Spinal cord (tissue), 10 donors: ENCODE results near the gene PTPRQ. TPM values are rescaled to one million over a fixed set of nuclear protein-coding genes. Genes with fewer than 3 reads are reported as not detected.
A peak's percentile ranks its signal among the peaks of the same experiment; 100 is the strongest.

Experiments used
- DNase-seq, 6 donors: peaks; one replicate each; pipeline versions ENCODE4 v3.0.0 to v3.0.0-alpha.2; 2013 to 2015; ENCODE audit warnings: low spot score in 6 of 6, low read depth in 4 of 6
- H3K27ac ChIP-seq: one replicate; pipeline ENCODE4 v1.5.1; 2013; ENCODE audit warnings: low read depth, low read length, control low read depth
- H3K27me3 ChIP-seq: one replicate; pipeline ENCODE4 v1.6.1; 2013; ENCODE audit warnings: low read length; ENCODE audit not compliant: control insufficient read depth, insufficient read depth
- H3K36me3 ChIP-seq: one replicate; pipeline ENCODE4 v1.6.1; 2013; ENCODE audit warnings: low read length; ENCODE audit not compliant: control insufficient read depth, insufficient read depth
- H3K4me1 ChIP-seq: one replicate; pipeline ENCODE4 v1.6.1; 2013; ENCODE audit warnings: low read length; ENCODE audit not compliant: control insufficient read depth, insufficient read depth
- H3K4me3 ChIP-seq: one replicate; pipeline ENCODE4 v1.5.1; 2013; ENCODE audit warnings: low read depth, low read length, control low read depth
- H3K9me3 ChIP-seq: one replicate; pipeline ENCODE4 v1.6.1; 2013; ENCODE audit warnings: low read length; ENCODE audit not compliant: control insufficient read depth, insufficient read depth
- WGBS: methylation state at CpG from one replicate; pipeline ENCODE4 v1.1.5; 2013; ENCODE audit warnings: missing lambda C conversion rate; ENCODE audit not compliant: insufficient coverage; 5-methylcytosine and 5-hydroxymethylcytosine counted together
- polyA plus RNA-seq, 2 donors: library from polyadenylated mRNA; unstranded; fragments of 120-200 nt; gene quantifications; one replicate each; pipeline ENCODE4 v1.2.1, GENCODE V29; 2013; ENCODE audit not compliant: insufficient read length in 2 of 2
- total RNA-seq, 2 donors: library from RNA; depleted of rRNA in 1 of 2; stranded (reverse); fragments of 120-200 nt in 1 of 2; fragments of >200 nt in 1 of 2; gene quantifications; one replicate each; pipeline versions ENCODE4 v1.2.3 to v1.2.4, GENCODE V29; 2013 to 2014
- donor health status: healthy.

Gene PTPRQ
- total and polyA plus RNA-seq, 4 donors, result 0.99 to 1.7 (median 1.3) TPM

DNA sequence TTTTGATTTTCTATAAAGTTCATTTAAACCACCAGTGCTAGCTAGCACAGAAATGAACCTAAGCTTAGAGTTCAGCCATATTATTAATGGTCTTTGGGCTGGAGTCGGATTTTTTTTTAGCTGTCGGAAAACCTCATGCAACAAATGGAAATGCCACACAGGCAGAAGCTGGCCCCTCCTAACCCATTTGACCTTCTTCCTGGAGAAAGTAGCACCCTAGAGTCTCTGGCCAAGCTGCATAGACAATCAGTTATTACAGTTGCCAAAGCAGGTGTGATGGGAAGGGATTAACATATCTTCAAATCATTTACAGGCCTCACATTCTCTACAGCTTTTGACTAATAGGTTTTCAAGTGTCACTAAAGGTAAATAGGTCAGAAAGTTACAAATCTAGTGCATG lies 49.4 kb downstream of the PTPRQ start:
- WGBS, result no CpG with 5 or more reads among the region's 2 CpGs
- Histone ChIP-seq H3K36me3 (no peaks in the 10 kb centered on the region), H3K27ac (no peak overlapping the region), H3K9me3 (no peaks in the 10 kb centered on the region), H3K27me3 (no peaks in the 10 kb centered on the region), H3K4me3 (no peak overlapping the region), H3K4me1 (no peaks in the 10 kb centered on the region)
- no peak for DNase-seq

- H3K4me1 ChIP-seq, result no peaks in the 10 kb centered on the region
- DNase-seq, result no peak
- H3K9me3 ChIP-seq, result no peaks in the 10 kb centered on the region
- H3K4me3 ChIP-seq, result no peak overlapping the region
- no peaks in the 10 kb centered on the region for H3K36me3 ChIP-seq
- no CpG with 5 or more reads among the region's 1 CpG for WGBS
- H3K27ac ChIP-seq, result no peak overlapping the region
- no peaks in the 10 kb centered on the region for H3K27me3 ChIP-seq
Observed at GRCh38 chr12:80494836-80495235, 50.8 kb downstream of the PTPRQ start.

DNA sequence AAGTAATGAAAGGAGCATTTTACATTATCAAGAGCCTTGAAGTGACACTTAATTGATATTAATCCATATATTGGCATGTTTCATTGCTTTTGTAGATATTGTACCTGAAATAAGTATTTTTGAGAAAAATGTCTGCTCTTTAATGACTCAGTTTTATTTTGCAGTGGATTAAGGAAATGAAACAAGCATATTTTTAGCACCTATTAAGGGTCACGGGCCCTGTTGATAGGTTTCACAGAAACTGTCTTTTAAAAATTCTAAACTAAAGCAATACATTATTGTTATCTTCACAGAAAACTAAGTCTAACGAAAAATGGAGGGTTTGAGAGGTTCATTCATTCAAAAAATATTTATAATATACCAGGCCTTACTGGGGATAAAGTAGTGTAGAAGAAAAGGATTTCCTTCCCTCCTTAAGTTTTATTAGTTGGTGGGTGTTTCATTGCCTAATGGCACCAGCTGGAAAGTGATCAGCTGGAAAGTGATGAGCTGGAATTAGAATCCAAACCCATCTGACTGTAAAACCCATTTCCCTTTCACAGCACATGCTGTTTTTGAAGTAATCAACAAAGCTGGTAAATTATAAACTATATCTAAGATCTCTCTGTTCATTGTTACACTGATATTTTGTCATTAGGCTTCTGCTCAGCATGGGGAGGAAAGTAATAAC lies 54.2 kb downstream of the PTPRQ start:
- no peaks in the 10 kb centered on the region for H3K9me3 ChIP-seq
- DNase-seq, result peak in 1 of 6 donors; percentile 28
- H3K27ac ChIP-seq, result no peak overlapping the region
- H3K36me3 ChIP-seq, result no peaks in the 10 kb centered on the region
- H3K27me3 ChIP-seq, result no peaks in the 10 kb centered on the region
- no CpG with 5 or more reads among the region's 2 CpGs for WGBS
- H3K4me1 ChIP-seq, result no peaks in the 10 kb centered on the region
- H3K4me3 ChIP-seq, result no peak overlapping the region

- no peaks in the 10 kb centered on the region for H3K4me1 ChIP-seq
- no peaks in the 10 kb centered on the region for H3K36me3 ChIP-seq
- no peak overlapping the region for H3K4me3 ChIP-seq
- WGBS, result no CpG with 5 or more reads among the region's 2 CpGs
- H3K9me3 ChIP-seq, result no peaks in the 10 kb centered on the region
- H3K27ac ChIP-seq, result no peak overlapping the region
- DNase-seq, result no peak
- H3K27me3 ChIP-seq, result no peaks in the 10 kb centered on the region
Observed at GRCh38 chr12:80504389-80505163, 60.5 kb downstream of the PTPRQ start.

- Histone ChIP-seq H3K36me3 (no peaks in the 10 kb centered on the region), H3K27ac (no peak overlapping the region), H3K27me3 (no peaks in the 10 kb centered on the region), H3K9me3 (no peaks in the 10 kb centered on the region), H3K4me1 (peaks cover 6% of the 10 kb centered on the region), H3K4me3 (no peak overlapping the region)
- WGBS, result no CpG with 5 or more reads among the region's 1 CpG
- peak in 3 of 6 donors; percentile 8 to 77 (median 17) for DNase-seq
Observed at GRCh38 chr12:80509781-80510556, 65.9 kb downstream of the PTPRQ start.

GRCh38 chr12:80512781-80513180 lies 68.7 kb downstream of the PTPRQ start:
- no peak for DNase-seq
- Histone ChIP-seq H3K9me3 (no peaks in the 10 kb centered on the region), H3K4me1 (peaks cover 6% of the 10 kb centered on the region), H3K4me3 (no peak overlapping the region), H3K36me3 (no peaks in the 10 kb centered on the region), H3K27ac (no peak overlapping the region), H3K27me3 (no peaks in the 10 kb centered on the region)
- 49% methylated on average over 11 of the region's 11 CpGs for whole genome bisulfite sequencing

DNA sequence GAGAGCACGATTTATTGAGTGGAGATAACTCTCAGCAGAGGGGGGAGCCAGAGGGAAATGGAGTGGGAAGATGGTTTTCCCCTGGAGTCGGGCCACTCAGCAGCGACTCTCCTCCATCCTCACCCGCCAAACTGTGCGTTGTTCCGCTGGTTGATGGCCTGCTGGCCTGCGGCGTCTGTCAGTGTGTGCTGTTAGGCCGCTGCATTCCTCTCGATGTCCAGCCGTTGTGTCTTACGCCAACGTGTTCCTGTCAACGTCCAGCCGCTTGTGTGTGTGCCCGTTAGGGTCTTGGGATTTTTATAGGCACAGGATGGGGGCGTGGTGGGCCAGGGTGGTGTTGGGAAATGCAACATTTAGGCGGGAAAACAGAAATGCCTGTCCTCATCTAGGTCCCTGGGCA lies 69.2 kb downstream of the PTPRQ start:
- DNase-seq, result no peak
- peaks cover 6% of the 10 kb centered on the region for H3K4me1 ChIP-seq
- 31% methylated on average over 15 of the region's 18 CpGs for WGBS
- no peaks in the 10 kb centered on the region for H3K27me3 ChIP-seq
- peaks cover 1% of the 10 kb centered on the region for H3K9me3 ChIP-seq
- H3K4me3 ChIP-seq, result no peak overlapping the region
- H3K27ac ChIP-seq, result no peak overlapping the region
- no peaks in the 10 kb centered on the region for H3K36me3 ChIP-seq

DNA sequence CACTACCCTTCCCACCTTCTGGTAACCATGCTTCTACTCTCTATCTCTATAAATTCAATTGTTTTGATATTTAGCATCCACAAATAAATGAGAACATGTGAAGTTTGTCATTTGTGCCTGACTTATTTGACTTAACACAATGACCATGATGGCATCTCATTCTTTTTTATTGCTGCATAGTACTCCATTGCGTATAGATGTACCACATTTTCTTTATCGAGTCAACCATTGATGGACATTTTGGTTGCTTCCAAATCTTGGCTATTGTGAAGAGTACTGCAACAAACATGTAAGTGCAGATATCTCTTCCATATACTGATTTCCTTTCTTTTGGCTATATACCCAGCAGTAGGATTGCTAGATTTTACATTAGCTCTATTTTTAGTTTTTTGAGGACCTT lies 73.6 kb downstream of the PTPRQ start:
- WGBS, result no CpG with 5 or more reads among the region's 2 CpGs
- H3K9me3 ChIP-seq, result peaks cover 1% of the 10 kb centered on the region
- H3K27ac ChIP-seq, result no peak overlapping the region
- no peaks in the 10 kb centered on the region for H3K27me3 ChIP-seq
- DNase-seq, result no peak
- no peak overlapping the region for H3K4me3 ChIP-seq
- peaks cover 6% of the 10 kb centered on the region for H3K4me1 ChIP-seq
- no peaks in the 10 kb centered on the region for H3K36me3 ChIP-seq

GRCh38 chr12:80531646-80532045 lies 87.6 kb downstream of the PTPRQ start:
- Histone ChIP-seq H3K27ac (no peak overlapping the region), H3K36me3 (no peaks in the 10 kb centered on the region), H3K27me3 (no peaks in the 10 kb centered on the region), H3K4me3 (no peak overlapping the region), H3K9me3 (no peaks in the 10 kb centered on the region), H3K4me1 (no peaks in the 10 kb centered on the region)
- DNase-seq, result no peak
